Effector CD4-positive, alpha-beta T cell (primary cell): ENCODE measurements around the gene CNTD1. TPM values are rescaled to one million over a fixed set of nuclear protein-coding genes. Genes with fewer than 3 reads are reported as not detected.
"Not testable (repeated sequence)": the region's sequence is repeated elsewhere in the genome, so short reads cannot be mapped to it uniquely, and the experiment has no call there.

Experiments used
- DNase-seq: peaks from one replicate; pipeline ENCODE4 v3.0.0-alpha.2; 2020
- total RNA-seq: gene quantifications from one replicate; lab custom pipeline; 2026; lab: John Stamatoyannopoulos, UW

Gene CNTD1
- not detected for total RNA-seq

GRCh38 chr17:42798383-42799380, at the start of gene CNTD1, which contains the start of gene COA3:
CNTD1 (plus strand) TSS chr17:42798861; CDS start chr17:42799068, 207 bp downstream.
COA3 (minus strand) TSS chr17:42798704; CDS start chr17:42798681, 23 bp downstream.
- DNase-seq, result peak; percentile 64

DNA sequence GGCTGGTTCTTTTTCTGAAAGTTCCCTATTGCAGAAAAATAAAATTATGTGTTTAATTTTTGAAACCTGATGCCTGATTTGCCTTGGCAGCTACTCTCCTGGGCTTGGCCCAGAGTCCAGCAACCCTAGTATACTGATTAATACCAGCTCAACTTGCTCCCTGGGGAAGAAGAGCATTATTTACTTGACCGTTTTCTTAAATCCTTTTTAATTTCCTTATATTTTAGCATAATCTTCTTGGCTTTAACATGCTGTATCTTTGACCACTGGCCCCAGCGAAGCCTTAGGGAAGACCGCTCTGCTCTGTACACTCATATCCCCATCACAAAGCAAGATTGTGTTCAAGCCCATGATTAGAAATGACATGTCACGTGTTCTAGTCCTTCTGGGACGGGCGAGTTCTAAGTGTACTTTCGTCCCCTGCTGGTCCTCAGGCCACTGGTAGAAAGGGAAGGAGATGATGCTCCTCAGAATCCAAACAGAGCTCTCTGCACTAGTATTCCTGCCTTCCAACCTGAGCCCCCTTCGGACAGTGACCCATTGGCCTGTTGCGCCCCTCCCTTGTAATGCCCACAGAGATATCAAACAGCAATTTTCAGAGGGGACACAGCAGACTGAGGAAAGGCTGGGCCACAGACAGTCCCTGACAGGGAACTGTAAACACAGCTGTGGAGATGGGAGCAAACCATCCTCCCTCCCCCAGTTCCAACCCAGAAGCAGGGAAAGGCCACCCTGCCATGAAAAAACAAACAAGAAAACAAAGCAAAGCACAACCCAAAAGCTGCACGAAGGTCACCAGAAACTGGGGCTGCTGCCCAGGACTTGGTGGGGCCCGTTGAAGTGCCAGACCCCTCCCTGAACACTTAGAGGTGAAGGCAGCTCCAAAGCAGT, 49.5 kb upstream of the CNTD1 start:
- DNase-seq, result no peak

- DNase-seq, result no peak
Measured at GRCh38 chr17:42750739-42751344, 47.8 kb upstream of the CNTD1 start.

DNA sequence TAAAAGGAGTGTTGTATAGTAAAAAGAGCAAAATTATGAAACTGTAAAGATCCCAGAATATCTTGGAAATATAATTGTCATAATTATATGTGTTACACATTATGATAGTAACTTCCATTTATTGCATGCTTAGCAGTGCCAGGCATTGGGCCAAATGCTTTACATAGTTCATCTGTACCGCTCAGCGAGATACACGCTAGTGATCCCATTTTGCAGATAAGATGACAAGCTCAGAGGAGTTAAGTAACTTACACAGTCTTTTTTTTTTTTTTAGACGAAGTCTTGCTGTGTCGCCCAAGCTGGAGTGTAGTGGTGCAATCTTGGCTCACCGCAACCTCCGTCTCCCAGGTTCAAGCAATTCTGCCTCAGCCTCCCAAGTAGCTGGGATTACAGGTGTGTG, 47.0 kb upstream of the CNTD1 start:
- DNase-seq, result no peak

- DNase-seq, result no peak
Measured at GRCh38 chr17:42754782-42755181, 43.9 kb upstream of the CNTD1 start.

DNA sequence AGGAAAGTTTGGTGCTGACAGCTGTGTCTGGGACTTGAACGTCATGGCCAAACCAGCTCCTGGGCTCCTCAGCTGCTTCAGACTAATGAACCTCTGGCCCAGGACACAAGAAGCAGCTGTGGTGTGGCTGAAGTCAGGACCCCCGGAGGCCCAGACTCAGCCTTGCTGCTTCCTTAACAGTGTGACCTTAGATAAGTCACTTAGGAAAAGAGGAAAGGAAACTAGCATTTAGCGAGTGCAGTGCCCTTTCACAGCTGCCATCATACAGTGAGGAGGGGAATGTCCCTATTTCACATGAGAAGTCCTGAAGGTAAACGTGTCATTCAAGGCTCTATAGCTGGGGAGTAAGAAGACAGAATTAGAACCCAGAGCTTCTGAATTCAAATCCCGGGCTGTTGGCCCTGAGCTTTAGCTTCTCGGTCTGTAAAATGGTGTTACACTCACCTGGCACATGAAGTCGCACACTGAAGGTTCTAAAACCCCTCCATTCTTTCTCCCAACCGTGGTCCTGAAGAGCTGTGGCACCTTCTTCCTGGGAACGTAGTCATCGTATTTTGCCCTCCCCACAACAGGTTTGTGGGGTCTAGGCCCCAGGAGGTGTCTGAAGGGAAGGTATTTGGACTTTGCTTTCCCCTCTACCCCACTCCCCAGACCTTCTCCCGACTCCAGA, 38.5 kb upstream of the CNTD1 start:
- DNase-seq, result no peak

- no peak for DNase-seq
Measured at GRCh38 chr17:42760652-42761581, 37.7 kb upstream of the CNTD1 start, which contains the start of gene RAMP2. RAMP2 (plus strand) TSS chr17:42761227; CDS start chr17:42761262, 35 bp downstream.

DNA sequence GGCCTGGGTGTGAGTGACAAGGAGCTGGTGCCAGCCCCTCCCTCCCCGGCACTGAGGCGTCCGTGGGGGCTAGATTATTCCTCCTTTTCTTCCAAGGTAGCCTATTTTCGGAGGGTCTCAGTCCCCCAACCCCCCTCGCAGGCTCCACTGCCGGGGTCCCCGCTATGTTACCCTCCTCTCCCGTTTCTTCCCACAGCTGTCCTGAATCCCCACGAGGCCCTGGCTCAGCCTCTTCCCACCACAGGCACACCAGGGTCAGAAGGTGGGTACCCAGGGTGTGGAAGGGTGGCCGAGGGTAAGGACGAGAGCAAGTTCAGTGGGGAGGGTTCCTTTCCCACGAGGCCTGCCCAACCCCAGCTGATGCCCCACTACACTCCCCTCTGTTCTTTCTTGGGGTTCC, 37.0 kb upstream of the CNTD1 start:
- no peak for DNase-seq

DNA sequence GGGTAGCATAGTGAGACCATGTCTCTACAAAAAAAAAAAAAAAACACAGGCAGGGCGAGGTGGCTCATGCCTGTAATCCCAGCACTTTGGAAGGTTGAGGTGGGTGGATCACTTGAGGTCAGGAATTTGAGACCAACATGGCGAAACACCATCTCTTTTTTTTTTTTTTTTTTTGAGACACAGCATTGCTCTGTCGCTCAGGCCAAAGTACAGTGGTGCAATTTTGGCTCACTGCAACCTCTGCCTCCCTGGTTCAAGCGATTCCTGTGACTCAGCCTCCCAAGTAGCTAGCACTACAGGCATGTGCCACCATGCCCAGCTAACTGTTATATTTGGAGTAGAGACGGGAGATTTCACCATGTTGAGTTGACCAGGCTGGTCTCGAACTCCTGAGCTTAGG, 32.5 kb upstream of the CNTD1 start:
- DNase-seq, result no peak

GRCh38 chr17:42767512-42767911, 31.1 kb upstream of the CNTD1 start:
- no peak for DNase-seq

DNA sequence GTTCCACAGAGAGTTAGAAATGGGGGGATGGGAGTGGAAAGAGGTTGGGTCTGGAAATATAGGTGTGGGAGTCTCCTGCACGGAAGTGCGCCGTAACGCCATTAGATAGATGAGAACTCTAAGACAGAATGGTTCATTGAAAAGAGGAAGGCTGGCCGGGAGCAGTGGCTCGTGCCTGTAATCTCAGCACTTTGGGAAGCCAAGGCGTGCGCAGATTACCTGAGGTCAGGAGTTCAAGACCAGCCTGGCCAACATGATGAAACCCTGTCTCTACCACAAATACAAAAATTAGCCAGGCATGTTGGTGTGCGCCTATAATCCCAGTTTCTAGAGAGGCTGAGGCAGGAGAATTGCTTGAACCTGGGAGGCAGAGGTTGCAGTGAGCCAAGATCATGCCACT, 30.7 kb upstream of the CNTD1 start:
- DNase-seq, result not testable (repeated sequence)

DNA sequence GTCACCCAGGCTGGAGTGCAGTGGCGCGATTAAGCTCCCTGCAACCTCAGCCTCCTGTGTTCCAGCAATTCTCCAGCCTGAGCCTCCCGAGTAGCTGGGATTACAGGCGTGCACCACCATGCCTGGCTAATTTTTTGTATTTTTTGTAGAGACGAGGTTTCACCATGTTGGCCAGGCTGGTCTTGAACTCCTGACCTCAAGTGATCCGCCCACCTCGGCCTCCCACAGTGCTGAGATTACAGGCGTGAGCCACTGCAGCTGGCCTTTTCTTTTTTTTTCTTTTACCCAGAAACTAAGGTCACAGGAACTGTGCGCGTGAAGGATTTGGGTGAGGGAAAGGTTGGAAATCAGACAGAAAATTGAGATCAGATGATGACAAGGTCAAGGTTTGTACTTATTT, 28.7 kb upstream of the CNTD1 start:
- not testable (repeated sequence) for DNase-seq

DNA sequence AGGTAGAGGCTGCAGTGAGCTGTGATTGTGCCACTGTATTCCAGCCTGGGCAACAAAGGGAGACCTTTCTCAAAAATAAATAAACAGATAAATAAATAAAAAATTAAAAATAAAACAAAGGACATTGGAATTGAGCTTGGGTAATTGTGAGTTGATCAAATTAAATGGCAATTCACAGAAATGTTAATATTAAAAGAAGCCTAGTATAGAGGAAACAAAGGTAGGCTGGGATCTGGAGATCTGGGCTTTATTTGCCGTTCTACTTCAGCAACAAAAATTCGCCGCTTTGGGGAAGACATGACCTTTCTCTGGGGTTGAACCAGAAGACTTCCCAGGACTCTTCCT, 25.7 kb upstream of the CNTD1 start:
- DNase-seq, result no peak

DNA sequence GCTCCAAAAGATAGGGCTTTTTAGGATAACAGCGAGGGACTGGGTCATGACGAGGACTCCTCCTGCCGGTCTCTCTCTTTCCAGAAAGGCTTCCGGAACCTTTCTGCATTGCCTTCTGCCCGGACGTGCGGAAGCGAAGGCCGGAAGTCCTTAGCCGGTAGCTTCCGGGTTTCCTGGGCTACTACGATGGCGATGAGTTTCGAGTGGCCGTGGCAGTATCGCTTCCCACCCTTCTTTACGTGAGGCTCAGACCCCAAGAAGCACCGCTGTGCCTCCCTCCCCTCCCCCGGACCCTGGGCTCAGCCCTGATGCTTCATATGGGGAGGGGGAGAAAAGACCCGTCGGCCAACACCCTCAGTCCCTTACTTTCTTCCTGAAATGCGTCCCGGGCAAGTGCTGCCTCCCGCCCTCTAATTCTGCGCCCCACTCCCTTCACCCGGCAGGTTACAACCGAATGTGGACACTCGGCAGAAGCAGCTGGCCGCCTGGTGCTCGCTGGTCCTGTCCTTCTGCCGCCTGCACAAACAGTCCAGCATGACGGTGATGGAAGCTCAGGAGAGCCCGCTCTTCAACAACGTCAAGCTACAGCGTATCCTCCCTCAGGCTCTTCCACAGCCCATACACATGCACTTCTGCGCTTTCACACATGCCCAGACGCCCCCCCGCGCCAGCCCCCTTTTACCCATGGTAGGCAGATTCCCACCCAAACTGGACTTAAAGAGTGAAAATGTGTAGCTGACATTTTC, 25.2 kb upstream of the CNTD1 start, which contains the start of gene VPS25:
Gene VPS25 (plus strand): TSS at position 160 of the 746 bp plus-strand sequence. CDS start 27 bp downstream, at position 187.
- DNase-seq, result peak; percentile 61

- DNase-seq, result no peak
Measured at GRCh38 chr17:42774066-42774745, 24.5 kb upstream of the CNTD1 start.

- no peak for DNase-seq
Measured at GRCh38 chr17:42775534-42776098, 23.0 kb upstream of the CNTD1 start.

- DNase-seq, result no peak
Measured at GRCh38 chr17:42778570-42778969, 20.1 kb upstream of the CNTD1 start.

DNA sequence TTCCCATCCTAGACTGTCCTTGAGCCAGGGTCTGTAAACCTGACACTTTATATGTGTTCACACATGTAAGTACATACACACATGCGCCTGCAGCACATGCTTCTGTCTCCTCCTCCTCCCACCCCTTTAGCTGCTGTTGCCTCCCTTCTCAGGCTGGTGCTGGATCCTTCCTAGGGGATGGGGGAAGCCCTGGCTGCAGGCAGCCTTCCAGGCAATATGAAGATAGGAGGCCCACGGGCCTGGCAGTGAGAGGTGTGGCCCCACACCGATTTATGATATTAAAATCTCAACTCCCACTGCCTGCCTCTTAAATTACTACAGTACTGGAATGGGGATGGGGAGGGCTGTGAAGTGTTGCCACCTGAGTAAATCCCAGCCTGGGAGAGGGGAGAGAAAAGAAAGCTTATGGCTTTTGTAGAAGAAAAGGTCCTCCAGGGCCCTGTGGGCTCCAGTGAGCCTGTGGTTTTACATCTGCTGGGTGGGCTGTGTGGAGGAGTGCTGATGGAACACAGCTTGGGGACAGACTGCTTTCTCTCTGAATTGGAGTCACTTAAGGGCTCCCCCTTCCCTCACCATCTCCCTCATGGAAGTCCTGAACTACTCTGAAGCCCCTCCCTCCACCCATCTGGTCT, 19.2 kb upstream of the CNTD1 start:
- DNase-seq, result no peak
